Chondrocyte (in vitro differentiated cells): Measurements from ENCODE around the gene RELL1. TPM values are rescaled to one million over a fixed set of nuclear protein-coding genes. Genes with fewer than 3 reads are reported as not detected.

ENCODE experiments used
- DNase-seq: peaks from one replicate; pipeline ENCODE4 v3.0.0; 2021; ENCODE audit warnings: mixed read lengths, low spot score
- H3K27ac Mint-ChIP-seq: one replicate; pipeline ENCODE4 v1.8.0; 2021; ENCODE audit warnings: mild to moderate bottlenecking, moderate library complexity, mixed read lengths; ENCODE audit not compliant: unreplicated experiment
- H3K27me3 Mint-ChIP-seq: 2 replicates; pipeline ENCODE4 v1.8.0; 2021; ENCODE audit warnings: low read depth, mixed read lengths
- H3K36me3 Mint-ChIP-seq: 2 replicates; pipeline ENCODE4 v1.8.0; 2021; ENCODE audit warnings: low read depth, mixed read lengths
- H3K4me1 Mint-ChIP-seq: 2 replicates; pipeline ENCODE4 v1.8.0; 2021; ENCODE audit warnings: low read depth, mild to moderate bottlenecking, mixed read lengths
- H3K4me3 Mint-ChIP-seq: one replicate; pipeline ENCODE4 v1.8.0; 2021; ENCODE audit warnings: mild to moderate bottlenecking, moderate library complexity, mixed read lengths; ENCODE audit not compliant: unreplicated experiment
- H3K9me3 Mint-ChIP-seq: 2 replicates; pipeline ENCODE4 v1.8.0; 2021; ENCODE audit warnings: low read depth, mixed read lengths
- CTCF ChIP-seq: fragments of 200-600 bp; sonication (generic); IDR thresholded peaks from 2 replicates; pipeline ENCODE4 v1.5.0; 2021; ENCODE audit warnings: antibody characterized with exemption, mild to moderate bottlenecking, moderate library complexity
- total RNA-seq: library from RNA; stranded (reverse); gene quantifications from 3 replicates; pipeline ENCODE4 v1.2.1, GENCODE V29; 2021

Gene RELL1
- total RNA-seq, 1 donor from 2014 or later, result 22.8 TPM

DNA sequence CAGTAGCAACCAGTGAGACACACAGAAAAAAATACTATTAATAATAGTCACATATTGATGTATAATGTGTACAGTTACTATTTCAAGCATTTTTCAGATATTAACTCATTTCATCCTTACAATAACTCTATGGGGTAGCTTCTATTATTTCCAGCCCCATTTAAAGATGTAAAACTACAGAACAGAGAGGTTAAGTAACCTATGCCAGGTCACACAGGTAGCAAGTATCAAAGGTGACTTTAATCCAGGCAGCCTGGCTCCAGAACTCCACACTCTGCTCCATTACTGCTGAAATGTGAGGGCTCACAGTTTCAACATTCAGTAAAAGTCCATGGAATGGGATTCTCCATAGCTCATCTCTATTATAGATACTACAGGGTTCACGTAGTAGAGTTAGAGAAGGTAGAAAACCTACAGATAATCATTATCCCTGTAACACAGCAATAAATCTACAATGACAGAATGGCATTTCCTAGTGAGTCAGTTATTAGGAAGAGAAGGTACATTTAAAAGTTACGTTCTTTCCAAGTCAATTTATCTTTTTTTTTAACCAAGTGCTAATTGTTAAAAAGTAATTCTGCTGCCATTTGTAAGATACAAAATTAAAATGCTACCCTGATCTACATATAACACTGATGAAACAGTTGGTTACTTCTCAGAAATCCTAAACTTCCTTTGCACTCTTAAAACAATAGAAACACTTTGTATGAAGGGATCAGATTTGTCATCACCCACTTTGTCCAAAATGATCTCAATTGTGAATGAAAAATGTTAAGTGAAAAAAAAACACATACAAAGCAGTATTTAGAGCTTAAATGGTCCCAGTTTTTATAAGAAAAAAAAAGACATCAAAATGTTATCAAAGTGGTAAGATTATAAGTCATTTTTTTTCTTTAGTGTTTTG, 18.7 kb downstream of the RELL1 start:
- Mint-ChIP-seq H3K4me3 (no peak overlapping the region), H3K27ac (peak overlapping the region; percentile 80), H3K27me3 (no peaks in the 10 kb centered on the region), H3K36me3 (no peaks in the 10 kb centered on the region), H3K4me1 (peaks cover 46% of the 10 kb centered on the region), H3K9me3 (no peaks in the 10 kb centered on the region)
- TF ChIP-seq CTCF, result no peak
- no peak for DNase-seq

DNA sequence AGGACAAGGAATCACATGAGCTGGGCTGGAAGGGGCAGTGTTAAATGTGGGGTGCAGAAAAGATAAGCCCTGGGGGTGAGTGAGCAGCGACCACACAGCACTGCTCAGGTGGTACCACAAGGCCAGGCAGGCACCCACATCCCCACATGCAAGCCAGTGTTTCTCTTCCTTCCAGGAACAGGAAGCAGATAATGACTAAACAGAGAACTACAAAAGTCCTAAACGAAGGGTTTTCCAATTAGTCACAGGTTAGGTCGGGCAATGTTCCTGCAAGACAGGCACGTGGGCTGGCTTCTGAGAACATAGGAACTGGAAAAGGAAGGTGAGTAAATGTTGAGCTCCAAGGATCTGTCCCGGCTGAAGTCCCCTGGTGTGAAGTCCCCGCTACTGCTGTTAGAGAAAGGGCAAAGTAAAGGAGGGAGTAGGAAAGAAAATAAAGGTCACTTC, 19.5 kb downstream of the RELL1 start:
- no peaks in the 10 kb centered on the region for H3K36me3 Mint-ChIP-seq
- H3K4me1 Mint-ChIP-seq, result peaks cover 55% of the 10 kb centered on the region
- peak overlapping the region; percentile 2 for H3K4me3 Mint-ChIP-seq
- H3K27me3 Mint-ChIP-seq, result no peaks in the 10 kb centered on the region
- no peak for DNase-seq
- H3K9me3 Mint-ChIP-seq, result no peaks in the 10 kb centered on the region
- TF ChIP-seq CTCF, result peak; percentile 31
- peak overlapping the region; percentile 80 for H3K27ac Mint-ChIP-seq

GRCh38 chr4:37665333-37666320, 20.5 kb downstream of the RELL1 start:
- Mint-ChIP-seq H3K4me3 (no peak overlapping the region), H3K27me3 (no peaks in the 10 kb centered on the region), H3K27ac (peak overlapping the region; percentile 59), H3K4me1 (peaks cover 60% of the 10 kb centered on the region), H3K9me3 (no peaks in the 10 kb centered on the region), H3K36me3 (no peaks in the 10 kb centered on the region)
- no peak for TF ChIP-seq CTCF
- no peak for DNase-seq

GRCh38 chr4:37664696-37665095, 21.5 kb downstream of the RELL1 start:
- Mint-ChIP-seq H3K27me3 (no peaks in the 10 kb centered on the region), H3K9me3 (no peaks in the 10 kb centered on the region), H3K36me3 (no peaks in the 10 kb centered on the region), H3K4me3 (no peak overlapping the region), H3K4me1 (peaks cover 64% of the 10 kb centered on the region), H3K27ac (peak overlapping the region; percentile 54)
- no peak for TF ChIP-seq CTCF
- DNase-seq, result no peak

- Mint-ChIP-seq H3K9me3 (no peaks in the 10 kb centered on the region), H3K27ac (no peak overlapping the region), H3K4me3 (no peak overlapping the region), H3K27me3 (no peaks in the 10 kb centered on the region), H3K36me3 (no peaks in the 10 kb centered on the region), H3K4me1 (peaks cover 66% of the 10 kb centered on the region)
- TF ChIP-seq CTCF, result no peak
- DNase-seq, result no peak
These were observed 22.6 kb downstream of the RELL1 start for GRCh38 chr4:37663552-37663951.
